Adrenal gland (tissue), 5 donors: ENCODE data around the gene ENPP7.

Experiments
- CTCF ChIP-seq, 6 experiments: fragments of 450-650 bp in 4 of 6; fragments of 200-600 bp in 2 of 6; sonication (generic) in 1 of 6; IDR thresholded peaks; 1 replicate in 5 of 6; 2 replicates in 1 of 6; pipeline versions ENCODE4 v1.5.1 to v1.8.0; 2016 to 2021; ENCODE audit warnings: antibody characterized with exemption in 6 of 6, mild to moderate bottlenecking in 2 of 6, moderate library complexity in 1 of 6
- POLR2A ChIP-seq, 2 donors: fragments of 450-650 bp; IDR thresholded peaks; one replicate each; pipeline ENCODE4 v1.6.1; 2017; ENCODE audit warnings: antibody characterized with exemption in 2 of 2, mild to moderate bottlenecking in 2 of 2, moderate library complexity in 1 of 2
- donor health status: DM: no; HTN: no; CAD: no.

GRCh38 chr17:79732804-79733691, 2.3 kb downstream of the ENPP7 start:
- no peak for TF ChIP-seq POLR2A (IDR thresholded peaks at IDR 0.05)
- TF ChIP-seq CTCF (IDR thresholded peaks at IDR 0.05) = no peak
